Spleen (tissue), 11 donors: Measurements from ENCODE around the gene CCL8. TPM values are rescaled to one million over a fixed set of nuclear protein-coding genes. Genes with fewer than 3 reads are reported as not detected.

Experiments
- DNase-seq: peaks from one replicate; pipeline ENCODE4 v3.0.0-alpha.2; 2020
- H3K27ac ChIP-seq, 8 donors: fragments of 200-600 bp; sonication (generic) in 7 of 8; 1 replicate in 4 of 8; 2 replicates in 4 of 8; pipeline versions ENCODE4 v1.5.0 to v1.8.0; 2016 to 2021; ENCODE audit warnings: inconsistent platforms in 4 of 8, mild to moderate bottlenecking in 4 of 8, moderate library complexity in 1 of 8
- H3K27me3 ChIP-seq, 7 donors: fragments of 200-600 bp; sonication (generic) in 6 of 7; replicated peaks in 1 of 7; 1 replicate in 4 of 7; 2 replicates in 3 of 7; pipeline versions ENCODE4 v1.5.0 to v1.8.0; 2016 to 2021; ENCODE audit warnings: inconsistent platforms in 3 of 7, mild to moderate bottlenecking in 1 of 7
- H3K36me3 ChIP-seq, 6 donors: fragments of 200-600 bp; sonication (generic) in 5 of 6; 1 replicate in 4 of 6; 2 replicates in 2 of 6; pipeline versions ENCODE4 v1.5.0 to v1.8.0; 2016 to 2021; ENCODE audit warnings: inconsistent platforms in 2 of 6
- H3K4me1 ChIP-seq, 6 donors: fragments of 200-600 bp; sonication (generic) in 5 of 6; 1 replicate in 3 of 6; 2 replicates in 3 of 6; pipeline versions ENCODE4 v1.5.0 to v1.8.0; 2016 to 2021; ENCODE audit warnings: inconsistent platforms in 3 of 6
- H3K4me3 ChIP-seq, 8 donors: fragments of 200-600 bp; sonication (generic) in 7 of 8; 1 replicate in 4 of 8; 2 replicates in 4 of 8; pipeline versions ENCODE4 v1.5.0 to v1.8.0; 2016 to 2021; ENCODE audit warnings: inconsistent platforms in 4 of 8, mild to moderate bottlenecking in 4 of 8, moderate library complexity in 2 of 8
- H3K9me3 ChIP-seq, 8 donors: fragments of 200-600 bp; sonication (generic) in 7 of 8; 1 replicate in 4 of 8; 2 replicates in 4 of 8; pipeline versions ENCODE4 v1.5.0 to v1.8.0; 2016 to 2021; ENCODE audit warnings: inconsistent platforms in 4 of 8
- POLR2A ChIP-seq, 3 donors: fragments of 450-650 bp; IDR thresholded peaks; one replicate each; pipeline ENCODE4 v1.5.1; 2017; ENCODE audit warnings: antibody characterized with exemption in 3 of 3, mild to moderate bottlenecking in 1 of 3
- POLR2AphosphoS5 ChIP-seq, 3 donors: sonication (generic); formaldehyde crosslinking; IDR thresholded peaks; one replicate each; pipeline ENCODE4 v1.5.1; 2017; ENCODE audit warnings: antibody characterized with exemption in 3 of 3
- WGBS, 5 donors: extraction: QIAGEN DNeasy Blood & Tissue Kit in 3 of 5; methylation state at CpG; one replicate each; pipeline versions ENCODE4 v1.1.5 to v1.1.7; 2013 to 2018; 5-methylcytosine and 5-hydroxymethylcytosine counted together
- intact Hi-C: fragments of 100-400 bp; cut with DNase I; formaldehyde crosslinking; loops from one replicate; pipeline ENCODE4 v1.15.0; 2023; ENCODE audit warnings: low total_unique reads
- polyA plus RNA-seq, 3 donors: library from polyadenylated mRNA; stranded (reverse); fragments of 200-250 nt; gene quantifications; one replicate each; pipeline ENCODE4 v1.2.1, GENCODE V29; 2013
- total RNA-seq, 7 donors: library from RNA; depleted of rRNA in 3 of 7; stranded (reverse); fragments of >200 nt in 3 of 7; fragmentation: NEBNext Ultra II Directional in 4 of 7; extraction: Animal tissue kit (Norgen Biotek cat#: 25700) in 4 of 7; gene quantifications; one replicate each; pipeline versions ENCODE4 v1.1.0 to v1.2.1, GENCODE V29; 2016 to 2021
- TF ChIP-seq, protein P1 (sequence below), 11 experiments: fragments of 200-600 bp in 7 of 11; fragments of 450-650 bp in 4 of 11; sonication (generic) in 4 of 11; IDR thresholded peaks in 8 of 11; conservative IDR thresholded peaks in 3 of 11; 1 replicate in 7 of 11; 2 replicates in 4 of 11; pipeline versions ENCODE4 v1.4.0 to v1.8.0; 2016 to 2021; ENCODE audit warnings: antibody characterized with exemption in 11 of 11, inconsistent platforms in 4 of 11, mild to moderate bottlenecking in 1 of 11
- donor health status: healthy with polysubstance abuse.
- donor health status: DM: no; HTN: no; CAD: no; lungs with moderate emphysema.
- donor health status: DM: no; HTN: no; CAD: no.
- donor health status: Bipolar disorder and iron deficiency.
- donor health status: healthy.
- donor health status: DM: no; HTN: no; CAD: no.
- donor health status: DM: yes; HTN: yes; CAD: no.

The CCL8 gene
- total and polyA plus RNA-seq, 10 donors = 0.33 to 0.95 (median 0.48) TPM; not detected in 5

DNA sequence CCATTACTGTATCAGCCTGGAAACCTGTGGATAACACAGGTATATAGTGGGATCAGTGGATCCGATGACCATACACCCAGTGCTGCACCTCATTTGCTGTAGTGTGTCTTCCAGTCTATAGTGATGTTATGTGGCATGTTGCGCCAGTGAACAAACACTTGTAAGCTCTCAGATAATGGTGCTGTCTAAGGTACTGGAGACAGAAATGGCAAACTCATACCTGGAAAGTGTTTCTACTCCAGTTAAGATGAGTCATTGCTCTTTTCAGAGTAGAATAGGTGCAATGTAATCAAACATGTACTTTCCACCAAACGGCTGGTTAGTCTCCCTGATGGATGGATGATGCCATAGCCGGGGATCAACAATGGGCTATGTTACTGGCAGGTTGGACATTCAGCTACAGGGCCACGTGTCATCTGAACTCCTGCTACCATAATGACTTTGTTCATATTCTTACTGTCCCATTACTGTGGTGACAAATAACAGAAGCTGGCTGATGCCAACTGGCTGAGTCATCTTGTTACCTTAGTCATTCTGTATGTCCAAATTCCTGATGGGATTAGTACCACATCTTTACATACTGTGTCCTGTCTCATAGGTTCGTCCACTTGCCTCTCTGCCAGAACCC, 27.4 kb upstream of the CCL8 start:
- TF ChIP-seq, protein P1, sequence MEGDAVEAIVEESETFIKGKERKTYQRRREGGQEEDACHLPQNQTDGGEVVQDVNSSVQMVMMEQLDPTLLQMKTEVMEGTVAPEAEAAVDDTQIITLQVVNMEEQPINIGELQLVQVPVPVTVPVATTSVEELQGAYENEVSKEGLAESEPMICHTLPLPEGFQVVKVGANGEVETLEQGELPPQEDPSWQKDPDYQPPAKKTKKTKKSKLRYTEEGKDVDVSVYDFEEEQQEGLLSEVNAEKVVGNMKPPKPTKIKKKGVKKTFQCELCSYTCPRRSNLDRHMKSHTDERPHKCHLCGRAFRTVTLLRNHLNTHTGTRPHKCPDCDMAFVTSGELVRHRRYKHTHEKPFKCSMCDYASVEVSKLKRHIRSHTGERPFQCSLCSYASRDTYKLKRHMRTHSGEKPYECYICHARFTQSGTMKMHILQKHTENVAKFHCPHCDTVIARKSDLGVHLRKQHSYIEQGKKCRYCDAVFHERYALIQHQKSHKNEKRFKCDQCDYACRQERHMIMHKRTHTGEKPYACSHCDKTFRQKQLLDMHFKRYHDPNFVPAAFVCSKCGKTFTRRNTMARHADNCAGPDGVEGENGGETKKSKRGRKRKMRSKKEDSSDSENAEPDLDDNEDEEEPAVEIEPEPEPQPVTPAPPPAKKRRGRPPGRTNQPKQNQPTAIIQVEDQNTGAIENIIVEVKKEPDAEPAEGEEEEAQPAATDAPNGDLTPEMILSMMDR (IDR thresholded peaks at IDR 0.05 in 8 of 11, conservative IDR thresholded peaks at IDR 0.05 in 3 of 11) = no peak
- TF ChIP-seq POLR2A (IDR thresholded peaks at IDR 0.05) (no peak), POLR2AphosphoS5 (IDR thresholded peaks at IDR 0.05) (no peak)
- peaks cover 0 to 8% (median 0%) of the 10 kb centered on the region in 7 donors for H3K27me3 ChIP-seq
- no peaks in the 10 kb centered on the region for H3K4me1 ChIP-seq
- no peaks in the 10 kb centered on the region for H3K9me3 ChIP-seq
- intact Hi-C loops = no loop called here
- WGBS, 5 donors = 82 to 94% (median 87%) methylated on average over 6 of the region's 6 CpGs
- no peaks in the 10 kb centered on the region for H3K36me3 ChIP-seq
- no peak overlapping the region for H3K4me3 ChIP-seq
- DNase-seq = no peak
- H3K27ac ChIP-seq = no peak overlapping the region

- intact Hi-C loops = no loop called here
- H3K4me1 ChIP-seq = peaks cover 0 to 12% (median 0%) of the 10 kb centered on the region in 6 donors
- TF ChIP-seq, protein P1 (IDR thresholded peaks at IDR 0.05 in 8 of 11, conservative IDR thresholded peaks at IDR 0.05 in 3 of 11) = no peak
- no peak for TF ChIP-seq POLR2A (IDR thresholded peaks at IDR 0.05)
- TF ChIP-seq POLR2AphosphoS5 (IDR thresholded peaks at IDR 0.05) = no peak
- H3K27ac ChIP-seq = no peak overlapping the region
- DNase-seq = no peak
- WGBS, 5 donors = 83 to 98% (median 88%) methylated on average over 2 of the region's 2 CpGs
- H3K9me3 ChIP-seq = no peaks in the 10 kb centered on the region
- no peak overlapping the region for H3K4me3 ChIP-seq
- peaks cover 0 to 3% (median 0%) of the 10 kb centered on the region in 7 donors for H3K27me3 ChIP-seq
- H3K36me3 ChIP-seq = no peaks in the 10 kb centered on the region
Measured at GRCh38 chr17:34299027-34299426, 20.2 kb upstream of the CCL8 start.

DNA sequence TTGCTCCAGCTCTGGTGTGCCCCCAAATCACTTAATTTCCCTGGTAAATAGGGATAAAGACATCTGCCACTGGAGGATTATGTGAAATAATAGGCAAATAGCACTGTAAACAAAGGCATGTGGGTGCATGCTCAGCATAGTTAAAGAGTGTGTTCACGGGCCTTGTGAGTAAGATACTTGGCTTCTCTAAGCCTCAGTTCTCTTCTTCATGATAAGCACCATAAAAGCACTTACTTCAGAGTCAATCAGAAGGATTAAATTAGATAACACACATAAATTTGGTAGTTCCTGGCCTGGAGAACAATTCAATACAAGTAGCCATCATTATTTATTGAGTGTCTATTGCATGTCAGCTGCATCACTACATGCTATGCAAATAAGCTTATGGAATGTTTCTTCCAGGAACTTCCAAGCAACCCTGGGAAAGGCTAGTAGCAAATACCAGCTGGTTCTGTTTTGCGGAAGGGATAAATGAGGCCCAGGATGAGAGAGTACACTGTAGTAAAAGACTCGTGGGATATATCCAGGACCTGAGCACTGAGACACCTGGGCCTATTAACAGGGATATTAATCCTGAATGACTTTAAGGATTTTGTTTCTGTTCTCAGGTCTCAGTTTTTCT, 19.2 kb upstream of the CCL8 start:
- no peaks in the 10 kb centered on the region for H3K9me3 ChIP-seq
- intact Hi-C loops = no loop called here

GRCh38 chr17:34300652-34301370, 18.4 kb upstream of the CCL8 start:
- intact Hi-C loops = no loop called here
- Histone ChIP-seq H3K9me3 (no peaks in the 10 kb centered on the region), H3K4me1 (peaks cover 0 to 12% (median 0%) of the 10 kb centered on the region in 6 donors), H3K4me3 (no peak overlapping the region), H3K27me3 (peaks cover 0 to 3% (median 0%) of the 10 kb centered on the region in 7 donors), H3K27ac (no peak overlapping the region), H3K36me3 (no peaks in the 10 kb centered on the region)
- WGBS, 5 donors = 79 to 87% (median 84%) methylated on average over 3 of the region's 3 CpGs
- no peak for DNase-seq
- TF ChIP-seq POLR2A (IDR thresholded peaks at IDR 0.05) (no peak), POLR2AphosphoS5 (IDR thresholded peaks at IDR 0.05) (no peak)
- TF ChIP-seq, protein P1 (IDR thresholded peaks at IDR 0.05 in 8 of 11, conservative IDR thresholded peaks at IDR 0.05 in 3 of 11) = no peak

More for the DNA sequence above, 19.2 kb upstream of the CCL8 start:
- H3K36me3 ChIP-seq = no peaks in the 10 kb centered on the region
- peaks cover 0 to 3% (median 0%) of the 10 kb centered on the region in 7 donors for H3K27me3 ChIP-seq
- no peak for TF ChIP-seq POLR2AphosphoS5 (IDR thresholded peaks at IDR 0.05)
- no peak for DNase-seq
- H3K4me1 ChIP-seq = peaks cover 0 to 12% (median 0%) of the 10 kb centered on the region in 6 donors
- no peak overlapping the region for H3K27ac ChIP-seq
- H3K4me3 ChIP-seq = no peak overlapping the region
- WGBS, 5 donors = 88 to 95% (median 90%) methylated on average over 3 of the region's 3 CpGs
